GM19023 (cell line): Measurements from ENCODE around the gene COA1.
"Not testable (repeated sequence)": the region's sequence is repeated elsewhere in the genome, so short reads cannot be mapped to it uniquely, and the experiment has no call there.

Source experiments
- ATAC-seq: cut with Tn5 transposase; IDR thresholded peaks from one replicate; pipeline ENCODE4 v1.9.1; 2021; ENCODE audit warnings: mild to moderate bottlenecking, moderate library complexity; ENCODE audit not compliant: unreplicated experiment

Gene COA1

GRCh38 chr7:43693687-43694398, 35.5 kb downstream of the COA1 start:
- ATAC-seq, result no peak

- no peak for ATAC-seq
Measured at GRCh38 chr7:43692582-43693373, 36.5 kb downstream of the COA1 start.

- ATAC-seq, result no peak
Measured at GRCh38 chr7:43691611-43692010, 37.7 kb downstream of the COA1 start.

- ATAC-seq, result no peak
Measured at GRCh38 chr7:43689115-43689514, 40.2 kb downstream of the COA1 start.

GRCh38 chr7:43687866-43688265, 41.5 kb downstream of the COA1 start:
- ATAC-seq, result not testable (repeated sequence)

GRCh38 chr7:43686991-43687390, 42.3 kb downstream of the COA1 start:
- ATAC-seq, result no peak

GRCh38 chr7:43680736-43681135, 48.6 kb downstream of the COA1 start:
- no peak for ATAC-seq

- no peak for ATAC-seq
Measured at GRCh38 chr7:43679210-43680068, 49.9 kb downstream of the COA1 start.

- no peak for ATAC-seq
Measured at GRCh38 chr7:43678315-43678714, 51.0 kb downstream of the COA1 start.

GRCh38 chr7:43677864-43678263, 51.5 kb downstream of the COA1 start:
- ATAC-seq, result no peak

GRCh38 chr7:43674559-43675436, 54.5 kb downstream of the COA1 start:
- no peak for ATAC-seq

- not testable (repeated sequence) for ATAC-seq
Measured at GRCh38 chr7:43673243-43673976, 55.9 kb downstream of the COA1 start.

GRCh38 chr7:43671521-43671920, 57.8 kb downstream of the COA1 start:
- ATAC-seq, result no peak

GRCh38 chr7:43669286-43670081, 59.8 kb downstream of the COA1 start:
- ATAC-seq, result no peak

GRCh38 chr7:43668035-43668434, 61.3 kb downstream of the COA1 start:
- no peak for ATAC-seq

GRCh38 chr7:43666938-43667337, 62.4 kb downstream of the COA1 start:
- no peak for ATAC-seq

- ATAC-seq, result no peak
Measured at GRCh38 chr7:43664681-43665080, 64.6 kb downstream of the COA1 start.

GRCh38 chr7:43660141-43660540, 69.2 kb downstream of the COA1 start:
- no peak for ATAC-seq

GRCh38 chr7:43659549-43659896, 69.8 kb downstream of the COA1 start:
- ATAC-seq, result no peak
